HG02885 (cell line): ENCODE data around the gene SORL1.
"Not testable (repeated sequence)": the region's sequence is repeated elsewhere in the genome, so short reads cannot be mapped to it uniquely, and the experiment has no call there.

Experiments used
- ATAC-seq: cut with Tn5 transposase; IDR thresholded peaks from one replicate; pipeline ENCODE4 v1.9.1; 2021; ENCODE audit warnings: mild to moderate bottlenecking; ENCODE audit not compliant: unreplicated experiment, poor library complexity

The SORL1 gene

DNA sequence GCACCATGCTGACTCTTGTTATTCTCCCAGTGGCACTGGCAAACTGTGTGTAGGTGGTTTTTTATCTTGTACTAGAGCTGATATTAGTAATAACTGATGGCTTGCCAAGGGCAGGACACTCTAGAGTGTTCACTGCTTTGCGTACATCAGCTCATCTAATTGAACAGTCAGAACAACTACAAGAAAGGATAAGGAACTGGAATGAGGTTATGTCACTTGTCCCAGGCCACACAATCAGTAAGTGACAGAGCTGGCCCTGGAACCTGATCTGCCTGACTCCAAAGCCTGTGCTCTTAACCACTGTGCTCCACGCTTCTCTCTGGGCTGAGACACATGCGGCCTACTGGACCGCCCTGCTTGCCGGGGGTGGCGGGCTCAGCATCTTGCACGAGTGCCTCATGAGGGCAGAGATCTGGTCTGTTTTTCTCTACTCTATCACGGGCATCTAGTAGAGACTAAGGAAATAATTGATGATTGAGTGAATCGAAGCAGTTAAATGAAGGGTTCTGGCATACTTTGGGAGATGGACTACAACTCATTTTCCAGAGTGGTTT, 156.5 kb downstream of the SORL1 start:
- ATAC-seq: no peak

DNA sequence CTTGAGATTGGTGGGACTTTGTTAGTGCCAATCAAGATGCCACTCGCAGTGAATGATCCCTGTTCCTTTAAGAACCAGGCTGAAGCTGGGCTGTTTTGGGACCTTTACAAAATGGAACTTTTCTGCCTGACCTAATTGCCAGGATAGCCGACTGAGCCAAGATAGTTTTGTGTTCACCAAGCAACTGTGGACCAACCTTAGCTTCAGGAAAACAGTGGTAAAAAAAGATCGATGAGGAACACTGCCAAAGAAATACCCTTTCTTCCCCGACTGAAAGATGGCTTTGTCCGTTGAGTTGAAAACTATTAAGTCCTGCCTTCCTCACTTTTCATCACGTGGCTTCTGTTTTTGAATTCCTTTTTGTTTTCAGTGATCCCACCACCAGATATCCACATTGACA, 158.6 kb downstream of the SORL1 start:
- ATAC-seq: no peak

DNA sequence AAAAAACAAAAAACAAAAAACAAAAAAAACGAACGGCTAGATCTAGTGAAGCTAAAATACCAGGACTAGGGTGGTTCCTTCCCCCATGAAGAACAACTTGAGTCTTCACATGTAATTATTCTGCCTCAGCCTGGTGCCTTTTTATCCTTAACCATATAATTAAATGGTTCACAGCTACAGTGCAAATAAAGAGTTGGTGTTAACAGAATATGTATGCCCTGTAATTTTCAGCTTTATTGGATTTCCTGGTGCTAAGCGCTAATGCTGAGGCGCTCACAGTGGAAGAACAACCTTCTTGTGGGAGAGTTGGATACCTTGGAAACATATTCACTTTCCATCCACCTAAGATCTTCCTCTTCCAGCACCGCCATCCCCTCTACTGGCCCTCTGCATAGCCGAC, 159.1 kb downstream of the SORL1 start:
- no peak for ATAC-seq

DNA sequence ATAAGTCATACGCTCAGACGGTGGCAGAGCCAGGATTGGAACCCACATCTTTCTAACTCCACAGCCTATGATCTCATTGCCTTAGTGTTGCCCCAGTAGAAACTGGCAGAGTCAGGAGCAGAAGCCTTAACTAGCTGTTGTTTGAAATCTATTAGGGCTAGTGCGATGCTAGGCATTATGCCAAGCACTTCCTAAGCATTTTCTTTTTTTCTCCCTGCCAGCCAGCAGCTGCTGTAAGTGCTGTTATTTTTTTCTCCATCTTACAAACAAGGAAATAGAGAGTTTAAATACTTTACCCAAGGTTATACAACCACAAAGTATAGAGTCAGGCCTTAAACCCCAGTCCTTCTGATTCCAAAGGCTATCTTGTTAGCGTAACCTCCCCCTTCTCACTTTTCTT, 161.6 kb downstream of the SORL1 start:
- ATAC-seq: no peak

DNA sequence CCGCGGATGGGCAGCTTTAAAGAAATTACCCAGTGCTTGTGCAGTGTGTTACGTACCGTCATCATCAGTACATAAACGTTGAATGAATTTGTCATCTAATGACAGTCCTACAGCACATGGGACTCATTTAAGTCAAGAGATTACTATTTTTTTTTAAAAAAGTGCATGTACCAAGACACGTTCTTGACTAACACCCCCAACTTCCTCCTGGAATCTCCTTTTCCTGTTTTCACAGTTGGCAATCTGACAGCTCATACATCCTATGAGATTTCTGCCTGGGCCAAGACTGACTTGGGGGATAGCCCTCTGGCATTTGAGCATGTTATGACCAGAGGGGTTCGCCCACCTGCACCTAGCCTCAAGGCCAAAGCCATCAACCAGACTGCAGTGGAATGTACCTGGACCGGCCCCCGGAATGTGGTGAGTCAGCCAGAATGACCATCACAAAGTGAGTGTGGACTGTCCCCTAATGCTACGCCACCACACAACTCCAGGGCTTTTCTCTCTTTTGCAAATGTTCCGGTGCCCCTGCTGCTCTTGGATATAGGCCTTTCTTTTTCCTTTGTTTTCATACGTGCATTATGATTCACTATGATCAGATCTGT, 162.6 kb downstream of the SORL1 start:
- no peak for ATAC-seq

DNA sequence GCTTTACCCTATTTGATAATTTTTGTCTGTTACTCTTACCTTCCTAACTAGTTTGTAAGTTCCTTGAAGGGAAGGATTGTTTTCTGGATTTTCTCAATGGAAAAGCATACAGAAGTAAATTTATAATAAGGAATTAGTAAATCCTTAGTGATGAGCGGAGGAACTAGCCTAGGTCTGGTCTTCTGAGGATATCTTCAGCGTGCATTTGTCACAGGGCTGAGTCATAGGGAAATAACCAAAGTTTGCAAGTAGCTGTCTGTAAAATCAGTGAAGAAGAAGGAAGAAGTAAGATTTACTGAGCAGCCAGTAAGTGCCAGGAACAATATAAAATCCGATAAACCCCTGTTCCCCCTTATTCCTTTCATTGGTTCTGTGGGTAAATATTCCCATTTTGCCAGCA, 163.4 kb downstream of the SORL1 start:
- ATAC-seq: no peak

DNA sequence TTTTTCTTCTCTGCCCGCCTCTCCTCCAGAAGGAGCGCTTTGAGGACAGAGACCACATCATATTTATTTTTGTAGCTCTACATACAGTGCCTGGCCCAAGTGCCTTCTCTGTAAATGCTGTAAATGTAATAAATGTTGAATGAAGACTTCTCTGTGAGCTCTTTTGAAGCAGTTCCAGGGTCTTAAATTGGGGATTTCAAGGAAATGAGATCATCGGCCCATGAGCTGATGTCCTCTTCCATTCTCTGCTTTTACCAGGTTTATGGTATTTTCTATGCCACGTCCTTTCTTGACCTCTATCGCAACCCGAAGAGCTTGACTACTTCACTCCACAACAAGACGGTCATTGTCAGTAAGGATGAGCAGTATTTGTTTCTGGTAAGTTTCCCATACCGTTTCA, 166.4 kb downstream of the SORL1 start:
- ATAC-seq: no peak

DNA sequence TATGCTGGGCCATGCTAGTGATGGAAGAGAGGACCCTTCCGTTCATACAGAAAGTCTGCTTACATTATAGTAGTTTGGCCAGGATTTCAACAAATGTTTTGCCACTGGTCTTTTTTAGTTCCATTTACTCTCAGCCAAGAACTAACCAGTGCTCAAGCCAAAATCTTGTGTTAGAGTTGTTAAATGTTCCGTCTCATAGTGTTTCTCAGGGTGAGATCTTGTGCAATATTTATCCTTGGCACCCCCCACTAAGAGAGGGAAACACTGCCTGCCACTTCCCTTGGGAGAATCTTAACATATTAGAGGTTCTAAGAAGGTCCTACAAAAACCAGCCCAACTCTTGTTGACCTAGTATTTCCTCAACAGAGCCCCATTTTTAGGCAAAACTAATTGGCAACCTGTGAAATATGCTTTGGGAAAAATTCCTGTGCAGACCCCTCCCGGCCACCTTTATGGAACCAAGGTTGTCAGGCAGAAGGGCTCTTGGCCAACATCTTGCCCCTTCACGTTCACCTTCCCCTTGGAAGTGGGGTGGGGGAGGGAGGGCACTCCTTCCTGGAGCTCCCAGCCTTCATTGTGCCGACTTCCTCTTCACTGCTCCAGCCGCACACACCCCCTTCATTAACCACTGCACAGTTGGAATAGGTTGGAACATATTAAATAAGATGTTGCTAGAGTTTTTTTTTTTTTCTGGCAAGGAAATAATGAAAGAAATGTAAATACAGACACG, 173.8 kb downstream of the SORL1 start:
- no peak for ATAC-seq

DNA sequence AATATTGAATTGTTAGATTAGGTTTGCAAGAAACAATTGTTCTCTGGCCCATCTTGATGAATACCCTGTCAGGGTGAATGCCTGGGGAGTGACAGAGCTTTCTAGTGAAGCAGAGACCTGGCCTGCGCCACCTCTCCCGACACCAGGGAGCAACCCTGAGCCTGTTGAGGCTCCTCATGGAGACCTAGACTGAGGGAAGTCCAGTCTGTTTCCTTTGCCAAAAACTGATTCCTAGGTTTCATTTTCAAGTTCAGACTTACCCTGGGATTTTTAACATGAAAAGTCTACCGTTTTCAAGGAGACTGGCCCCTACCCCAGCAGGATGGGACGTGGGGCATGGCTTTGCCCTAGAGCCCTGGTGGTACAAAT, 174.4 kb downstream of the SORL1 start:
- no peak for ATAC-seq

DNA sequence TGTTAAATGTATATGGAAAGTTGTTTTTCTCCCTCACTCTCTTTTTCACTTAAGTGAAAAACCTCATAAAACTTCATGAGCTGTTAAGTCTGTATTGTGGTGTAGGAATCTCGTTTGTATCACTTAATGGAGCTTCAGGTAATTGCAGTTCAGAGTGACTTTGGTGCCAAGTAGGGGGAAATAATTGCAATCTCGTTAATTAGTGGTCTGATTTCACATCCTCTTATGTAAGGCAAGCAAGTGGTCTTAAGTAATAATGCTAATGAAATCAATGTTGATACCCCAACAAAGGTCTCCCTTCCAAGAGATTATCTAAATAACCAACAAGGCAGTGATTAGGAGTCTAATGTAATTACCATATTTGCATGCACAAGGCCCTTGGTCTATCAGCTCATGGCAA, 174.9 kb downstream of the SORL1 start:
- no peak for ATAC-seq

DNA sequence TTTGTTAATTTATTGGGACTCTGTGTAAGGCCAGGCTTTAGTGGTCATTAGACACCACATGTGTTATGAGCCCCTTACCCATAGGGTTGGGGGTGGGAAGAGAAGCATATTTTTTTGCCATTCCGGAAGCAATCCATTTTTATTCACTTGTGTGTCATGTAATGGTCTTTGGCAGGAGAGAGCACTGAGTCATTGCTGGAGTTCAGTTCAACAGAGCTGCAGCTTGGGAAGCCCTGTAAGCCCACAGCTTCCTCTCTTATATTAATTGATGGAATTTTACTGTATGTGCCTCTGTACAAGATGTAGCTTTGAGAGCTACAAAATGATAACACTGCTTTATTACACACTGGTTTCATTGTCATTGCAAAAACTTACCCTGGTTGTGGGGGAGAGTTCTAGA, 177.9 kb downstream of the SORL1 start:
- ATAC-seq: no peak

DNA sequence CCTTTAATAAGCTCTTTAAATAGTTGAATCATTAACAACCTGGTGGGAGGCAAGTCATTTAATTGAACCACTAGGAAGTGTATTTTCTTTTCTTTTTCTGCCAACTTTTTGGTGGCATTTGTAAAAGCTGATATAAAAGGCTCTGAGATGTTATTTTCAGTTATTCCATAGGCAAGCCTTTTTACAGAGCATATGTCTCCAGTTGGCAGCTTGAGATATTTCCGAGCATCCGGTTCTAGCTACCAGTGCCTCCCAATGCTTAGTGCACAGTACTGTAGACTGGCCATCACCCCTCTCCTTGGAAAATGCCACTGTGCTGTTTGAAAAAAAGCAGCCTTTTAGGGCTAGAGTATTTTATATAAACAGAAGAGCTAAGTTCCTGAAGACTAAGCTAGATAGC, 179.3 kb downstream of the SORL1 start:
- ATAC-seq: no peak

DNA sequence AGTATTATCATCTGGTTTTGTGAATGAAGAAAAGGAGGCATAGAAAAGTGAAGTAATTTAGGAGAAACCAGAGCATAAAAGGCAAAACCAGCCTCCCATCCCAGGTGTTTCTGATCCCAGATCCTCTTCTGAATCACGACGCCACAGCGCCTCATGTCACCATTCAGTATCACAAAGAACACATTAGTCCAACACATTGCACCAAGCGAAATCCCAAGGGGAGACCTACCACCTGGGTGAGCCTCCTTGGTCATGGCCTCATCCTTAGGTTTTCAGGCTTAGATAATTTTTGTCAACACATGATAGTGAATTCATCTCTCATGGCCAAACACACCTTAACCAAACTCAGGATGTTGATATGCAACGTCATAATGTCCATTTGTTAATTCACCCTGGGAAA, 182.2 kb downstream of the SORL1 start:
- no peak for ATAC-seq

DNA sequence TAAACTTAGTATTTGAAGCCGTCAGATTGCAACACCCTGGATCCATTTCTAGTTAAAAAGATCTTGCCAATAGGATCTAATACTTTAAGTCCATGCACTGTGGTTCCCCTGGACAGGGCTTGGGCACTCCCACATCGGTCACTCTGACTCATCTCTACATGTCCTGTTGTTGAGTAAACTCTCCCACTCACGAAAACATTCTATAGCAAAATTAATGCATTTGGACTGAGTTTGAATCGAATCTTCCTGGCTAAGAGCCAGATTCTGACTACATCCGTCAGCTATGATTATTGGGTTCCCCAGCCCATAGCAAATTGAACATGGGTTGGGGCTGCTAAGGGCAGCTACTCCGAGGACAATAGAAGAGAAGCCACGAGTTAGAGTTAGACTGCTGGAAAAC, 182.8 kb downstream of the SORL1 start:
- no peak for ATAC-seq

DNA sequence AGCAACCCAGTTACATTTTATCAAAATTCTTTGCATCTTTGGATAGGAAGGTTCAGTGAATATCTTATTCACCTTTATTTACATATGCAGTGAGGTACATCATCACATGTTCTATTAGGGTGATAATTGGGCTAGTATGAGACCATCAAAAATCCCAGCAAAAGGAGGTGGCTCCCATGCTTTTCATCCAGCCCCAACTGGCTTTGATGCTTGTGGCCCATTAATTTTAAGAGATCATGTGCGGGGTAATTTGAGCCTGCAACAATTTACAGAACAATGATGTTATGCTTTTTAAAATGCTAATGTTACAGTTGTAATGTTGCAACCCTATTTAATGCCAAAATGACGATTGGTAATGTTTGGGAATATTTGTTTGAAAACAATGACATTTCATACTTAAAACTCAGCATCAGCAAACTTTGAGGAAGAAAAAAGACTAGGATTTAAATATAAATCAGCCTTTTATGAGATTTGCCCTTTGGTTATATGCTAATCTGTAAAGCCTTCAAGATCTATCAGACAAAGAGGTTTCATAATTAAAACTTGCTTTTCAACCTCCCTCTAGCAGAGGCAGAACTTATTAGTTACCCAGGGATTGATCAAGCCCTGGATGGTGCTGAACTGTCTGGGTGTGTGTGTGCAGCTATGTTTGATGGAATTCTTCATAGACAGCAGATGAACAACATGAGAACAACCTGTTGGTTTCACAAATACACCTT, 184.1 kb downstream of the SORL1 start:
- no peak for ATAC-seq

DNA sequence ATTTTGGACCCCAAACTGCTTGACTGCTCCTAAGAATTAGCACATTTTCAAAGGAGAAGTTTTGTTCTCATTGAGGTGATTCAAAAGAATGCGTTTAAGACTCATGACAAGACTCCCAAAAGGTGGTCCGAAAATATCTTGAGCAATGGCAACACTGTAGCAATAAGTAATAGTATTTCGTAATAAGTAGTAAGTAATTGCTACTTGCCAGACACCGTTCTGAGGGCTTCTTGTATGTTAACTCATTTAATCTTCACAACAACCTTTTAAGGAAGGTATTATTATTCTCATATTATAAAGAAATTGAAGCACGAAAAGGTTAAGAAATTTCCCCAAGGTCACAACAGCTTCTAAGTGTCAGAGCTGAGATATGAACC, 184.7 kb downstream of the SORL1 start:
- no peak for ATAC-seq

DNA sequence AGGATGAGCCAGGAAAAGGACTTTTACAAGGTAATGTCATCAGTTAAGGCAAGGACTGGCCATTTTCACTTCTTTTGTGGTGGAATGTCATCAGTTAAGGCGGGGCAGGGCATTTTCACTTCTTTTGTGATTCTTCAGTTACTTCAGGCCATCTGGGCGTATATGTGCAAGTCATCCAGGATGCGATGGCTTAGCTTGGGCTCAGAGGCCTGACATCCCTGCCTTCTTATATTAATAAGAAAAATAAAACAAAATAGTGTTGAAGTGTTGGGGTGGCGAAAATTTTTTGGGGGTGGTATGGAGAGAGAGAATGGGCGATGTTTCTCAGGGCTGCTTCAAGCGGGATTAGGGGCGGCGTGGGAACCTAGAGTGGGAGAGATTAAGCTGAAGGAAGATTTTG, 185.5 kb downstream of the SORL1 start:
- ATAC-seq: not testable (repeated sequence)

DNA sequence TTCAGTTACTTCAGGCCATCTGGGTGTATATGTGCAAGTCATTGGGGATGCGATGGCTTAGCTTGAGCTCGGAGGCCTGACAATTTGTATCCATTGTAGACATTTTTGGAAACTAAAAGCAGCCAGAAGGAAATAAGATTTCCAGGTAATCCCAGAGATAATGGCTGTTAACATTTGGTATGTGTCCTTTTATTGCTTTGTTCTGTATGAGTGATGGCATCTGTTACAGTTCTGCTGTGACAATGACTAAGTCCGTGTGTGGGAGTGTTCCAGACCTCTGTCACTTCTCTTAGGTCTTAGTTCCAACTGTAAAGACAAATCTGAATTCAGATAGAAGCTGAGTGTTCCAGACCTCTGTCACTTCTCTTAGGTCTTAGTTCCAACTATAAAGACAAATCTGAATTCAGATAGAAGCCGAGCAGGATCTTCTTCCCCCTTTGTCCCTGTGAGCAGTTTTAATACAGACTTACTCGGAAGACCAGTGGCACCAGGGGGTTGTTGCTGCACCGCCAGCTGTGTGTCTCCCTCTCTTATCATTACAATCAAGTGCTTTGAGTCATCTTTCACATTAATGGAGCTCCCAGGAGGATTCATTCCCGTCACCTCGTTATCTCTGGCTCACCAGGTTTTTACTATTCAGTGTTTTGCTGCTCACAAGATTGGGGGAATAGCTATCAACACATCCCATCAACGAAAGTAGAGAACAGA, 191.5 kb downstream of the SORL1 start:
- ATAC-seq: no peak

DNA sequence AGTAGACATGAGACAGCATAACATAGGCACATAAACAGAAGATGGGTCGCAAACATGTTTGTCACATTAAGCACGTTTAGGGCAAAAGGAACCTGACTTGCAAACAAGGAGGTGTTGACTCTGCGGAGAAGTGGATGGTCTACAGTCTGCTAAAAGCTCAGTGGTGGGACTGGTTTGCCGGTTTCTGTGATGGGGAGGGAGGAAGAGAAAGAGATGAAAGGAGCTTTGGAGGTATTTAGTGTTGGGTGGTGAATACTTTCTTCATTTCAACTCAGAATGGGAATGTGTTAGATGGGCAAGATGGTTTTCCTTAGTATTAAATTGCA, 192.0 kb downstream of the SORL1 start:
- ATAC-seq: no peak

DNA sequence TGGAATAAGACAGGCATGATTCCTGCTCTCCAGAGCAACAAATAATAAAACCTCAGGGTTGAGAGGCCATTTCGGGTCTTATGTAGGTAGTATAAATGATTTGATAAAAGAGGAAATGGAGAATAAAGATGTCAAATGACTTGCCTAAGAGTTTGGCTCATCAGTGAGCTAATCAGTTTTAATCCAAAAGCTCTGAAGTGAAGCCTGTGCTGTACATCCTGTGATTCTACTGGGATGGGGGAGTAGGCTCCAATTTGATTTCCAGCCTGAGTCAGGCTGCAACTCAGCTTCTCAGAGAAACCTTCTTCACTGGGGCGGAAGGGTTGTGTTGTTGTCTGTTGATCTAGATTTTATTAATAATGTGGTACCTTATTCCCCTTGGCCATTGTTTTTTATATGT, 192.9 kb downstream of the SORL1 start:
- no peak for ATAC-seq

DNA sequence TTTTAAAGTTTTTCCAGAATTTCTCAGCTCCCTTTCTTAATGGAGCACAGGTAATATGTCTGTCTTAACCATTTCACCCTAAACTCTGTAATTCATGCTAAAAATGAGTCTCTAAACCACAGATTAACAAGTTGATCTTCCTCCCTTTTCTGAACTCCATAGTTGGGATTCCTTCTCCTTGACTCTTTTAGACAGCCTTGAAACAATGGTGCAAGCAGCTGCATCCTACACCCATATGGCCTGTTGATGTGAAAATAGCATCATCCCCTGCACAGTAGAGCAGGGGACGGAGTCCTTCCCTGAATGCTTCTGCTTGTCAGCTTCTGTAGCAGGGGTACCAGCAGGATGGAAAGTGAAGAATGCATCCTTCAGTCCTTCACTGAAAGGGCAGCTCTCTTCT, 193.5 kb downstream of the SORL1 start:
- ATAC-seq: no peak
